Mesenteric fat pad (tissue), 1 donor: ENCODE data around the gene CDH13. TPM values are rescaled to one million over a fixed set of nuclear protein-coding genes. Genes with fewer than 3 reads are reported as not detected.

Experiments used
- DNase-seq: peaks from one replicate; pipeline ENCODE4 v3.0.0-alpha.2; 2020; ENCODE audit warnings: low spot score
- total RNA-seq: library from RNA; stranded (reverse); fragmentation: NEBNext Ultra II Directional; extraction: Animal tissue kit (Norgen Biotek cat#: 25700); gene quantifications from one replicate; pipeline ENCODE4 v1.2.1, GENCODE V29; 2021
- donor health status: DM: yes; HTN: yes; CAD: no.

CDH13 gene
- total RNA-seq, 1 donor from 2014 or later: 18.3 TPM

- no peak for DNase-seq
These were observed 520.5 kb downstream of the CDH13 start for GRCh38 chr16:83147244-83147643.

- no peak for DNase-seq
These were observed 531.7 kb downstream of the CDH13 start for GRCh38 chr16:83158320-83158957.

DNA sequence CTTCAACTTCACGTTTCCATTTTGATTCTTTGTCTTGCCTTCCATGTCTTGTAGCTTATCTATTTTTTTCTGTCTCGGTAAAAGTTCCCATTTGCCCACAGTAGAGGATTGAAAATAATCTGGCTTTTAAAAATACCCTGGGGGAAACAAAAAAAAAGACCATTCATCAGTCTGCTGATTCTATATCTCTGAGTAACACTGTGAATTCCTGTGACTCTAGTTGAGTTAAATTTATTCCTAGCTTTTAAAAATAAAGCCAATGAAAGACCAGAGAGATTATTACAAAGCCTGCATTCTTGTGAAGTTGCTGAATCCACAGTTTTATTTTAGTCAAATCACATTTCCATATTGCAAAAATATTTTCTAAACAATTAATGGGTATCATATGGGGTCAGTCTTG is 532.3 kb downstream of the CDH13 start:
- DNase-seq: no peak

GRCh38 chr16:83160287-83161020 is 533.7 kb downstream of the CDH13 start:
- DNase-seq: no peak

DNA sequence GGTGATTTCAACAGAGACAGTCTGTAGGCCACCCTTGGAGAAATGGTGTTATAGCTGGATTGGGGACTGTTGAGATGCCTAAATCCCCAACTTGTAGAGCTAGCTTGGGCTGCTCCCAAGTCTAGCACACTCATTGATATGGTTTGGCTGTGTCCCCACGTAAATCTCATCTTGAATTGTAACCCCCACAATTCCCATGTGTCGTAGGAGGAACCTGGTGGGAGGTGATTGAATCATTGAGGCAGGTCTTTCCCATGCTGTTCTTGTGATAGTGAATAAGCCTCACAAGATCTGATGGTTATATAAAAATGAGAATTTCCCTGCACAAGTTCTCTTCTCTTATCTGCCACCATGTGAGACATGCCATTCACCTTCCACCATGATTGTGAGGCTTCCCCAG is 536.0 kb downstream of the CDH13 start:
- DNase-seq: no peak

GRCh38 chr16:83164816-83165215 is 538.0 kb downstream of the CDH13 start:
- DNase-seq: no peak

DNA sequence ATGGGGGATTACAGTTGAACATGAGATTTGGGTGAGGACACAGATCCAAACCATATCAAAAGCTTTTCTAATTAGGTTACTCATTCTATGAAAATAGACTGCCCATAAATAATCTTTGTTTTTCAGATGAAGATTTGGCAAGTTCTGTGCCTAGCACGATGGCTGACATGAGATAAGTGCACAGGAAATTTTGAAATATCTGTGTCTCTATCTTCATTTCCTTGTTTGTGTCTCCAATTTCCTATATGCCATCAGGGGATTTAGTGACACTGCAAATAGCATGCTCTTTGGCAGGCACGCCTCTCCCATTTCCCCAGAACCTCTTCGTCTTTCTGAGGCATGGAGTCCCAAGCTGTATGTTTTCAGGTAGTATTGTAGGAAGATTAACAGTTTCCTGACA is 544.6 kb downstream of the CDH13 start:
- no peak for DNase-seq

- no peak for DNase-seq
These were observed 547.9 kb downstream of the CDH13 start for GRCh38 chr16:83174671-83175070.

GRCh38 chr16:83176802-83177201 is 550.0 kb downstream of the CDH13 start:
- no peak for DNase-seq

DNA sequence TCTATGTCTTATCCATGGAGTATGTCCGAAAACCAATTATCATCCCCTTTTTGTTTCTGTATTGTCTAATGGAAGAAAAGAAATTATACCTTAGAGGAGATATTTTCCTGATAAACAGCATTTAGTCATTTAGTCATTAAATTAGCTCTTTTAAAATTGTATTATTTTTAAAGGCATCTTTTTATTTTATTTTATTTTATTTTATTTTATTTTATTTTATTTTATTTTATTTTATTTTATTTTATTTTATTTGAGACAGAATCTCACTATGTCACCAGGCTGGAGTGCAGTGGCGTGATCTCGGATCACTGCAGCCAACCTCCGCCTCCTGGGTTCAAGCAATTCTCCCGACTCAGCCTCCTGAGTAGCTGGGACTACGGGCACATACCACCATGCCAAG is 559.1 kb downstream of the CDH13 start:
- no peak for DNase-seq

DNA sequence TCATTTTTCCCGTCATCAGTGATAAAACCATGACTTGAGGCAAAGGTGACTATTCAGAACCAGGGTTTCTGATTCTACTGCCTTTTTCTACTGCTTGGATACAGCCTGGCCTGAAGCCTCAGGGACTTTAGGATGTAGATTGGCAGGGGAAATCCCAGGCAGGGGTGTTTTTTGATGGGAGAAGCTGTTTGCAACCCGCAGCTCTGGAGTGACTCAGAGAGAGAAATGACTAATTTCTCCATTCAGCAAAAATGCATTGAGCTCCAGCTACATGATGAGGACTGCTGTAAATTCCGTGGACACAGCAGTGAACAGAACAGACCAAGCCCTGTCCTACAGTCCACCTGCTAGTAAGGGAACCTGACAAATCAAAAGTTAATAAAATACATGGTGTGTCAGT is 560.6 kb downstream of the CDH13 start:
- no peak for DNase-seq

GRCh38 chr16:83196796-83197195 is 570.0 kb downstream of the CDH13 start:
- DNase-seq: no peak

DNA sequence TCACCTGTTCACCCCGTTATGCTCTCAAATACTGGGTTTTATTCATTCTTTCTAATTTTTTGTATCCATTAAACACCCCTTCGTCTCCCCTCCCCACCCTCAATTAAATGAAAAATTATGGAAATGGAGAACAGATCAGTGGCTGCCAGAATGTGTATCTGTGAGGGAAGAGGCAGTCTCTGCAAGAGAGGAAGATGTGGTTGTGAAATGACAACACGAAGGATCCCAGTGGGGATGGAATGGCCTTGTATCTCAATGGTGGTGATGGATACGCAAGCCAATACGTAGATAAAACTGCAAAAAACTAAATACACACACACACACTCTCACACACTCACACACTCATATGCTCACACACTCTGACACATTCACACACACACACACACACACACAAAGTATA is 570.7 kb downstream of the CDH13 start:
- DNase-seq: no peak

- DNase-seq: no peak
These were observed 572.2 kb downstream of the CDH13 start for GRCh38 chr16:83198977-83199376.

DNA sequence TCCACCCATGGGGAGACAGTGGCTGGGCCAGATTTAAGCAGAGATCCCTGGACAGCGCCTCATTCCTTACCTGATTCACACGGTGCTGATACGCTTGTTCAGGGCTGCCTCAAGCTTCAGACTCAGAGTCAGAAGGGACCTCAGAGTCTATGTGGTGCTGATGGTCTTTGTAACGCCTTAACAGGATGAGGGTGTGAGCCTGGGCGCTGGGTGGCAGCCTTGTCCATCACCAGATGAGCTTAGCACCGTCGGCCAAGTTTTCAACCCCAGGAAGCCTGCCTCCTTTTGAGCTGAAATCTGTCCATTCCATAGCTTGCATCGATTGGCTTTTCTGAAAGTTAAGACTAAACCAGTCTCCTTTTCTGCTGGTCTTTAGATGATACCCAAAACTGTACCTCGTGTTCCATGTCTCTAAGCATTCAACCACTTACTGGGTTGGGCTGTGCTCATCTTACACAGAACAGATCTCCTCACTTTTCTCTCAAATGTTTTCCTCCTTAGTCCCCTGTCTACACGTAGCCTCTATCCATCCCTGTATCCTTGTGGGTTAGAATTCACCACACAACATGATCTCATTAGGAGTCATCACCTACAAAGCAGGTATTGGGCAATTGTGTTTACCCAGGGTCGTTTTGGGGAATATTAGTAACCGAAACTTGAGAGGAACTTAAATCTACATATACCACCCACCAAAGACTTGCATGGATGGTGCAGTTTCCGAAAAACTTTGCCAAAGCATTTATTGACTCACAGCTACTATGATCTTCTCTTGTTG is 573.4 kb downstream of the CDH13 start:
- DNase-seq: no peak

GRCh38 chr16:83201748-83202147 is 575.0 kb downstream of the CDH13 start:
- DNase-seq: no peak

- DNase-seq: no peak
These were observed 579.1 kb downstream of the CDH13 start for GRCh38 chr16:83205896-83206295.

GRCh38 chr16:83206426-83206825 is 579.7 kb downstream of the CDH13 start:
- no peak for DNase-seq

GRCh38 chr16:83211711-83212110 is 584.9 kb downstream of the CDH13 start:
- DNase-seq: no peak

DNA sequence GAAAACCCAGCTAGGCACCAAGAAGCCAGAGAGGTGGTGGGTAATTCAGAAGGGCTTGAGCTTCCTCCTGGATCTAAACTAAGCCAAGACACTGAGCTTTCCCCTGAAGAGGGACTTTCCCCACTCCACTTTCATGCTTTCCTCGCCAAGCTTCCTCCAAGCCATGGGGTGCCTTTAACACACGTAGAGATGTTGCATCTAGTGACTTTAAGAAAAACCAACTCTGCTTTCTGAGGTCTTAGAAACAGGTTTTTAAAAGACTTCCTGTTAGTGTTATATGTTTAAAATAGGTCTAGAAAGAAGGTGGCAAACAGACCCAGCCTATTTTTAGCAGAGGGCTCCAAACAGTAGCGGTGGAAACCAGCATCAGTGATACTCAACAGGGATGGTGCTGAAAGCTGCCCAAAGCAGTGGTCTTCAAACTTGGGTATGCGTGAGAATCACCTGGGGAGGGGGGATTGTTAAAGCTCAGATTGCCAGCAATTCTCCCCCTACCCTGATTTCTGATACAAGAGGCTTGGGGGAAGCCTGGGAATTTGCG is 585.6 kb downstream of the CDH13 start:
- DNase-seq: no peak

DNA sequence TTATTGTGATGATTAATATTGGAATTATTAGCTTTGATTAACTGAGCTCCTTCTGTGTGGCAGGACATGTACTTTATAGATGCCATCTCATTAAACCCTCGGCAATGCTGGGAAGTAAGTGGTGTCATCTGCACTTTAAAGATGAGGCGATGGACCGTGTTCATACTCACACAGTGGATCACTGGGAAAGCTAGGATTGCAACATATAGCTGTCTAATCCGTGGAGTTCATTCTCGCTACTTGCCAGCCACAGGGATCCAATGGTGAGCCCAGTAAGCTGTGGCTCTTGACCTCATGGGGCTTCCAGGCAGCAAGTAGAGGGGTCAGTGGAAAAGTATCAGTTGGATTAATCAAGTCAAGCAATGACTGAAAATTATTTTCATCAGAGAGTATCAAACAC is 587.9 kb downstream of the CDH13 start:
- no peak for DNase-seq

DNA sequence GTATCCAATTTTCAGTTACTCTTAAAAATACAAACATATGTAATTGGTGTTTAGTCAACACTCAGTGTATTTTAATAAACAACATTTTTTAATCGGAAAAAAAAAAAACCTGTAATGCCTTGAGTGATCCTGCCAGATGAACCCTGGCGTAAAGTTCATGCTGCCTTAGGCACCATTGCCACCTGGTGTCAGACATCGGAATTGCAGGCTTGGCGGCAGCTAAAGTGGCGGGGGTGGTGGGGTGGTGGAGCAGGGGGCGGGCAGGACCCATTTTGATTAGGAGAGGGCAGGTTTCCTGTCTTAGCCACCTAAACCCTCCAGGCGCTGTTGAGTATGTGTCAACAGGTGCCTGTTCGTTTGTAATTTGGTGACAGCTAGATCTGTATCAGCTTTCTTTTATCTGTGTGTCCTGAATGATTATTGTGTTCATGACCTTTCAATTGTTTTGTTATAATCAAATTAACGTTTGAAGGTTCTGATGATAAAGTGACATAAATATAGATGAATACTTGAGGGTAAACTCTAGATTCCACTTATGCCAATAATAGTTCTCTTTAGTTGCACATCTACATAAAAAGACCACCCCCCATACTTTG is 588.7 kb downstream of the CDH13 start:
- DNase-seq: no peak
